Glomerular visceral epithelial cell (primary cell): ENCODE data around the gene SNX7.

Source experiments
- DNase-seq: peaks from one replicate; pipeline ENCODE4 v3.0.0-alpha.2; 2016; ENCODE audit errors: extremely low spot score

SNX7 gene, protein sequence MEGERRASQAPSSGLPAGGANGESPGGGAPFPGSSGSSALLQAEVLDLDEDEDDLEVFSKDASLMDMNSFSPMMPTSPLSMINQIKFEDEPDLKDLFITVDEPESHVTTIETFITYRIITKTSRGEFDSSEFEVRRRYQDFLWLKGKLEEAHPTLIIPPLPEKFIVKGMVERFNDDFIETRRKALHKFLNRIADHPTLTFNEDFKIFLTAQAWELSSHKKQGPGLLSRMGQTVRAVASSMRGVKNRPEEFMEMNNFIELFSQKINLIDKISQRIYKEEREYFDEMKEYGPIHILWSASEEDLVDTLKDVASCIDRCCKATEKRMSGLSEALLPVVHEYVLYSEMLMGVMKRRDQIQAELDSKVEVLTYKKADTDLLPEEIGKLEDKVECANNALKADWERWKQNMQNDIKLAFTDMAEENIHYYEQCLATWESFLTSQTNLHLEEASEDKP

GRCh38 chr1:98661544-98662355 is at the start of gene SNX7:
SNX7 (plus strand) TSS chr1:98661721; CDS start chr1:98661732, 11 bp downstream.
- peak; percentile 83 for DNase-seq

DNA sequence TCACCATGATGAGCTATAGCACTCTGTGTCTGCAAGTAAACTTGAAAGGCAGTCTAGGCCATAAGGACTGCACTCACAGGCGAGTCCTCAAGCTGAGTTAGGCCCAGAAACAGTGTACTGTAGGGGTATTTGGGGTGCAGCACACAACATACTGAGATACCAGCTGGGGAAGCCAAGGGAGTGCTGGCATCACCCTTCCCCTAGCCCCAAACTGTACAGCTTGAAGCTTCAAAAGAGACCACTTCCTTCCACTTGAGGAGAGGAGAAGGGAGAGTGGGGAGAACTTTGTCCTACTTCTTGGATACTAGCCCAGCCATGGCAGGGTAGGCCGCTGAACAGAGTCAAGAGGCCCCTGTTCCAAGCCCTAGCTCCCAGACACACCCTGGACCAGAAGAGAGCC is 24.2 kb upstream of the SNX7 start:
- no peak for DNase-seq

DNA sequence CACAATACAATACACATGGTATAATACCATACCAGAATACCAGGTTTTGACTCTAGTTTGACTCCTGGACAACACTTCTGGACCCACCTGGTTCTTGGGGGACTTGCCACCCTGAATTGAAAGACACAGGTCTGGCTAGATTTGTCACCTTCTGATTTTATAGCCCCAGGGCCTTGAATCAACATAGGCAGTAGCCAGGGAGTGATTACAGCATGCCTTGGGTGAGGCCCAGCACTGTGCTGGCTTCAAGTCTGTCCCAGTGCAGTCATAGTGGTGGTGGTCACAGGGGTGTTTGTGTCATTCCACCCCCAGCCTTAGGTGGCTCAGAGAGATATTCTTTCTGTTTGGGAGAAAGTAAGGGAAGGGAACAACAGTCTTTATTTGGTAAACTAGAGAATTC is 23.3 kb upstream of the SNX7 start:
- no peak for DNase-seq

GRCh38 chr1:98644510-98644909 is 17.0 kb upstream of the SNX7 start:
- no peak for DNase-seq

- DNase-seq = no peak
Measured at GRCh38 chr1:98651116-98651632, 10.3 kb upstream of the SNX7 start.

GRCh38 chr1:98653123-98653522 is 8.4 kb upstream of the SNX7 start:
- DNase-seq = no peak

GRCh38 chr1:98659879-98660278 is 1.6 kb upstream of the SNX7 start:
- DNase-seq = no peak

DNA sequence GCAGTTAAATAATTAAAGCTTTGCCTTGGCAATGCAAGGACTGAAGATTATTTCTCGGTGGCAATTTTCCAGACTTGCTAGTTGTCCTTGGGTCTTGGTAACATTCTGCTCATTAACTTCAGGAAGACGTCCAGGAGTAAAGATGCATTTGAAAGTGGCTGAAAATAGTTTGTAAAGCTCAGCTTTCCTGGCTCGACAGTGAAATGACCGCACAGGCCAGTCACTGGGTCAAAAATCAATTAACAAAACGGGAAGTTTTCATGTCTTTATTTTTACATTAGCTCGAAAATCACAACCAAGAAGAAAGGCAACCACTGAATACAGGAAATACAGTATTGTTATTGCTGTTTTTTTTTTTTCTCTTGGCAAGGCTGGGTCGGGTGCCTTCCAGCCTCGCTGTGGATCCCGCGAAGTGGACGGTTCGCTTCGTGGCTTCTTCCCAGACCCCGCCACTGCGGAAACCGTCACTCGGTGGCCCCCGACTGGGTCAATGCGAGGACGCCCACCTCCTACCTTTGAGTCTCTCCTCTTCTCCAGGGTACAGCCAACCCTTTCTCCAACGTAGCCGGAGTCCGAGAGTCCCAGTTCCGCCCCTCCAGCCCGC is 479 bp upstream of the SNX7 start:
- no peak for DNase-seq

DNA sequence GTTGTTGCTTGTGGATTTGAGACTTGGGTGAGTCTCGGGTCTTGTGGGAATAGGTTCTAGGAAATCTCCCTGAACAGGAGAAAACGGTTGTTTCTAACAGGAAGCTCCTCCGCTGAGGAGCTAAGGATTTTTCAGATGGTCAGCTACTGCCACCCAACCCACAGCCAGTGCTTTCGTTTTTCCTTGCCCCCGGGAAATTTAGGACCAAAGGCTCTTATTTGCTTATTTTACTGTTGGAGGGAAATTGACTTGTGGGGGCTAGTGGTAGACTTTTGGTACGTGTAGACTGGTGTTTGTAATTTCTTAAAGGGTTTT is 792 bp downstream of the SNX7 start:
- no peak for DNase-seq

GRCh38 chr1:98668733-98669132 is 7.2 kb downstream of the SNX7 start:
- no peak for DNase-seq

- DNase-seq = no peak
Measured at GRCh38 chr1:98669355-98670296, 8.1 kb downstream of the SNX7 start.

DNA sequence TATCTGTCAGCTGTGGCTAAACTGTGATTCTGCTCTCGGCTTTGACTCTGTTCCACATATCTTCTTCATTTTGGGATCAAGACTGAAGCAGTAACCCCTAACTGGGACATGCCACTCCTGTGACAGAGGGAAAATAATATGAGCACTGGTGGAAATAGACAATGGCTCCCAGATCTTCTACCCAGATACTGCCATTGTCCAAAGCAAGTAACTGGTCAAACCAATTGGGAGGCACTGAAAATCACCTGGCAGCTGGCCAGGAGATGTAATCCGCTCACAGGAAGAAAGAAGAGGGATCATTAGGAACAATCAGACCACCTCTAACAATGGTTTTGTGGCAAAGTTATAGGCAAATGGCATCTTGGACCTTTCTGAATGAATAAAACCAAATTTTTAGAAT is 10.7 kb downstream of the SNX7 start:
- DNase-seq = no peak

DNA sequence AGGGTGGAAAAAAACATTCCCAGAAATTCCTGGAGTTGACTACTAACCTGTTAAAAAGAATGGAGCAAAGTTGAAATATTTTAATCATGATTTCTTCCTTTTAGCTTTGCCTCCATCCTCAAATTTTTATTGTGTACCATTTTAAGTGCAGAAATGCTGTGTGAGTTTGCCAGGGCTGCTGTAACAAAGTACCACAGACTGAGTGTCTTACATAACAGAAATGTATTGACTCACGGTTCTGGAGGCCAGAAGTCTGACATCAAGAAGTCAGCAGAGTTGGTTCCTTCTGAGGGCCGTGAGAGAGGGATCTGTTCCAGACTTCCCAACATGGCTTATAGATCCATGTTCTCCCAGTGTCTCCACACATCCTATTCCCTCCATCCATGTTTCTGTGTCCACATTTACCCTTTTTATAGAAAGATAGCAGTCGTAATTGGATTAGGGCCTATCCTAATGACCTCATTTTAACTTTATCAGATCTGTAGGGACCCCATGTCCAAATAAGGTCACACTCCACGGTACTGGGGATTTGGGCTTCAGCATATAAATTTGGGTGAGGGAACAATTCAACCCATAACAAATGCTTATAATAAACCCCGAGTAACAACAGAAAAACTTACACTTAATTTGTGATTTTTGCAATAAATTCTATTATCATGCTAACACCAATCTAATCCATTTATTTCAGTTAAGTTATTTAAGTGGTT is 12.7 kb downstream of the SNX7 start:
- no peak for DNase-seq

GRCh38 chr1:98675282-98675681 is 13.8 kb downstream of the SNX7 start:
- no peak for DNase-seq

GRCh38 chr1:98677288-98677687 is 15.8 kb downstream of the SNX7 start:
- peak; percentile 15 for DNase-seq

DNA sequence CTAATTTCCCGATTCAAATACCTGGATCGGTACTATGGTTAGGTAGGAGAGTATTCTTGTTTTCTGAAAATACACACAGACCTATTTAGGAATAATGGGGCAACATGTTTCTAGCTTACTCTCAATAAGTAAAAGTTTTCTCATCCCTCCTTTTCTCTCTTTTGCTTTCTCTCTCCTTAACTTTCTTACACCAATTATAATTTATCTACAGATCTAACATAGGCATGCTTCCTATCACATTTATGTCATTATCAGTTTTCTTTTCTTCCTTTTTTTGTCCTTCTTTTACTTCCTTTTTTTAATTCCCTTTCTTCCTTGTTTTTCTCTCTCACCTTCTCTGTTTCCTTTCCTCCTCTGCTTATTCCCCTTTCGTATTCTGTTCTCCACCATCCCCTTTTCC is 20.3 kb downstream of the SNX7 start:
- DNase-seq = no peak

DNA sequence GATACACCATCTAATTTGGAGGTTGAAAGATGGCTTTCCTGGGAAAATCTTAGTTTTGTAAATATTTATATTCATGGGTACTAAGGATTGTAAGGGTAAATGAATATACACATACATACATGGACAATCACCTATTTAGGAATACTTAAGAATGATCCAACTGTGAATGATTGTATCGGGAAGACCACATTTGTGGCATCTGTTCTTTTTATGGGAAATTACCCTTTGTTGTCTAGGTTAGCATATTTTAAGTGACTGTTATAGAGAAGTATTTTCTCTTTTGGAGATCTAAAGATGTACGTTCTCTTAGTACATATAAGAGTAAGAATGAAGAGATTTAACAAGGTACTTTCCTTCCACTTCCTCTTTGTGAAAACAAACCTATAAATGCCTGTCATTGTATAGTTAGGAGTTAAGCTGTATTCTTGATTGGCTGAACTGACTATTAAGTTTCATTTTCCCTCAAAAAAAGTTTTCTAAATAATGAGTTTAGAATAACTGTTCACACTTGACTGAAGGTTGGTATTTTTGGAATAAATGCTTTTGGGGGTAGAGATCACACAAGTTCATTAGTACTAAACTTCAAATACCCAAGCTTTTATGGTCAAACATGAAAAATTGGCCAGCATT is 26.7 kb downstream of the SNX7 start:
- DNase-seq = no peak

DNA sequence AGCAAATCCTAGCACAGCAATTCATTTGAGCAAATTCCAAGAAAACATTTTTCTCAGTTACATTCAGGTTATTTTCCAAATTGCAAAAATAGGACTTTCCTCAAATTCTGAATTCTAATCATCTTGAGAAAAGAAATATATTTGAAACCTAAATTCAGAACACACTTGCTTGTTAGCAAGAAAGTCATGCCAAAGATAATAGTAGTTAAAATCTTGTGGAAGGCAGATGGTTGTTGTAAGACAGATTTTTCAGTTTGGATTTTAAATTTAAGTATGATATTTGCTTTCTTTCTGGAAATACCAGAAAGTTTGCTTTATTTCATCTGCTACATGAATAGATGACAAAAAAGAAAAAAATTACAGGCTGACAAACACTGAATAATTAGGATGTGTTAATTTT is 29.1 kb downstream of the SNX7 start:
- DNase-seq = no peak

GRCh38 chr1:98692482-98692881 is 31.0 kb downstream of the SNX7 start:
- DNase-seq = no peak

DNA sequence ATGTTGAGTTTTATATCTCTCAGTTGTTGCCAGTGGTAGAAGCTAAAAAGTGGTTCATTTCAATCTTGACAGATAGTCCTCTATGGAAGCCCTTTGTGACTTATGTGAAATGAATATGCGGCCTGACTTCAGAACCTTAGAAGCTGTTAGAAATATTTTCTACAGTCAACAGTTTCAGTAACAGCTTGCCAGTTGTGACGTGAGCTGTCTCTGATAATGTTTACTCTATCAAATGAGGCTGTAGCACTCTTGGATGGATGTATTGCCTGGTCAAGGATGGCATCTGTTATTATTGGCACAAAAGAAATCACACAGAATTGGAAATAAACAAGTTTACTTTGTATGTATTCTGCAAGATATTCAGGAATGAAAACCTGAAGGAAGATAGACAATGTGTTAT is 31.9 kb downstream of the SNX7 start:
- DNase-seq = no peak
